ENCODE measurements around the gene EFCAB5.

- TF ChIP-seq CTCF (IDR thresholded peaks at IDR 0.05; ENCODE audit: borderline replicate concordance, extremely low read depth, low read length, poor library complexity, severe bottlenecking) (no peak), EZH2 (IDR thresholded peaks at IDR 0.05; ENCODE audit: borderline replicate concordance, low read depth, low read length, severe bottlenecking) (no peak)
Observed at GRCh38 chr17:29911641-29912177, 29.7 kb upstream of the EFCAB5 start.

Data from DND-41 (cell line).